Stomach (tissue), 4 donors: Measurements from ENCODE around the gene TAS2R41.

Experiments used
- CTCF ChIP-seq, 7 experiments: fragments of 450-650 bp in 4 of 7; fragments of 200-600 bp in 3 of 7; sonication (generic) in 3 of 7; IDR thresholded peaks; one replicate each; pipeline ENCODE4 v1.5.1; 2016 to 2019; ENCODE audit warnings: antibody characterized with exemption in 7 of 7, control low read depth in 2 of 7, mild to moderate bottlenecking in 1 of 7
- EP300 ChIP-seq: sonication (generic); formaldehyde crosslinking; IDR thresholded peaks from one replicate; pipeline ENCODE4 v1.6.1; 2017; ENCODE audit warnings: antibody characterized with exemption
- POLR2AphosphoS5 ChIP-seq, 3 donors: sonication (generic); formaldehyde crosslinking; IDR thresholded peaks; one replicate each; pipeline ENCODE4 v1.6.1; 2016; ENCODE audit warnings: antibody characterized with exemption in 3 of 3

- TF ChIP-seq EP300, result no peak
- TF ChIP-seq CTCF (IDR thresholded peaks at IDR 0.05), result no peak
- no peak for TF ChIP-seq POLR2AphosphoS5 (IDR thresholded peaks at IDR 0.05)
These were observed 7.8 kb downstream of the TAS2R41 start for GRCh38 chr7:143485500-143485899.
